HL-60 (cell line): ENCODE measurements around the gene MORC3.

ENCODE experiments used
- DNase-seq, 2 experiments: peaks; one replicate each; pipeline ENCODE4 v3.0.0-alpha.2; 2010 to 2020; ENCODE audit warnings: low read depth in 1 of 2, low spot score in 1 of 2
- H3K27ac ChIP-seq: fragments of 250-450 bp; sonication (Bioruptor Pico); replicated peaks from 2 replicates; pipeline ENCODE4 v1.5.1; 2020; ENCODE audit warnings: mild to moderate bottlenecking, moderate library complexity
- H3K27me3 ChIP-seq: fragments of 250-450 bp; sonication (Bioruptor Pico); 2 replicates; pipeline ENCODE4 v1.5.1; 2021; ENCODE audit warnings: mild to moderate bottlenecking, moderate library complexity; ENCODE audit not compliant: insufficient read depth, poor library complexity, severe bottlenecking
- H3K4me3 ChIP-seq: replicated peaks from 2 replicates; pipeline ENCODE4 v1.5.1; 2011; ENCODE audit warnings: mild to moderate bottlenecking, control low read depth, low read length; ENCODE audit not compliant: insufficient read depth
- GABPA ChIP-seq: IDR thresholded peaks from 2 replicates; pipeline ENCODE4 v1.6.1; 2012; ENCODE audit warnings: low read depth
- POLR2AphosphoS5 ChIP-seq: IDR thresholded peaks from 2 replicates; pipeline ENCODE4 v1.6.1; 2012; ENCODE audit warnings: low read depth
- SPI1 ChIP-seq: IDR thresholded peaks from 2 replicates; pipeline ENCODE4 v1.6.1; 2012; ENCODE audit warnings: low read depth, mild to moderate bottlenecking, borderline replicate concordance
- TF ChIP-seq, protein P1 (sequence below): IDR thresholded peaks from 2 replicates; pipeline ENCODE4 v1.6.1; 2012; ENCODE audit warnings: low read depth; ENCODE audit not compliant: insufficient replicate concordance
- TF ChIP-seq, protein P2 (sequence below): IDR thresholded peaks from one replicate; pipeline ENCODE4 v1.5.1; 2011; ENCODE audit warnings: low read length, control low read depth, inconsistent platforms; ENCODE audit not compliant: insufficient read depth

MORC3 gene

DNA sequence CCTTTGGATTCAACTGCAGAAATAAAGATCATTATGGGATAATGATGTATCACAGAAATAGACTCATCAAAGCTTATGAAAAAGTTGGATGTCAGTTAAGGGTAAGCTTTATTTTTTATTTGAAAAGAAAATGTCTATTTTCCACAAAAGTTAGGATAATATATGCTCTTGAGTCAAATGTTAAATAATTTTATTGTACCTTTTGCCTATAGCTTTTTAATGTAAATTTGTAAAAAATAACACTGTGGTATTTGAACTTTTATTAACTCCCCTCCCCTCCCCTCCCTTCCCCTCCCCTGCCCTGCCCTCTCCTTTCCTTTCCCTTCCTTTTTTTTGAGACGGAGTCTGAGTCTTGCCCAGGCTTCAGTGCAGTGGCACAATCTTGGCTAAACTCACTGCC, 24.9 kb downstream of the MORC3 start:
- no peak for DNase-seq
- TF ChIP-seq SPI1, result no peak
- TF ChIP-seq, protein P1, sequence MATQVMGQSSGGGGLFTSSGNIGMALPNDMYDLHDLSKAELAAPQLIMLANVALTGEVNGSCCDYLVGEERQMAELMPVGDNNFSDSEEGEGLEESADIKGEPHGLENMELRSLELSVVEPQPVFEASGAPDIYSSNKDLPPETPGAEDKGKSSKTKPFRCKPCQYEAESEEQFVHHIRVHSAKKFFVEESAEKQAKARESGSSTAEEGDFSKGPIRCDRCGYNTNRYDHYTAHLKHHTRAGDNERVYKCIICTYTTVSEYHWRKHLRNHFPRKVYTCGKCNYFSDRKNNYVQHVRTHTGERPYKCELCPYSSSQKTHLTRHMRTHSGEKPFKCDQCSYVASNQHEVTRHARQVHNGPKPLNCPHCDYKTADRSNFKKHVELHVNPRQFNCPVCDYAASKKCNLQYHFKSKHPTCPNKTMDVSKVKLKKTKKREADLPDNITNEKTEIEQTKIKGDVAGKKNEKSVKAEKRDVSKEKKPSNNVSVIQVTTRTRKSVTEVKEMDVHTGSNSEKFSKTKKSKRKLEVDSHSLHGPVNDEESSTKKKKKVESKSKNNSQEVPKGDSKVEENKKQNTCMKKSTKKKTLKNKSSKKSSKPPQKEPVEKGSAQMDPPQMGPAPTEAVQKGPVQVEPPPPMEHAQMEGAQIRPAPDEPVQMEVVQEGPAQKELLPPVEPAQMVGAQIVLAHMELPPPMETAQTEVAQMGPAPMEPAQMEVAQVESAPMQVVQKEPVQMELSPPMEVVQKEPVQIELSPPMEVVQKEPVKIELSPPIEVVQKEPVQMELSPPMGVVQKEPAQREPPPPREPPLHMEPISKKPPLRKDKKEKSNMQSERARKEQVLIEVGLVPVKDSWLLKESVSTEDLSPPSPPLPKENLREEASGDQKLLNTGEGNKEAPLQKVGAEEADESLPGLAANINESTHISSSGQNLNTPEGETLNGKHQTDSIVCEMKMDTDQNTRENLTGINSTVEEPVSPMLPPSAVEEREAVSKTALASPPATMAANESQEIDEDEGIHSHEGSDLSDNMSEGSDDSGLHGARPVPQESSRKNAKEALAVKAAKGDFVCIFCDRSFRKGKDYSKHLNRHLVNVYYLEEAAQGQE, result no peak
- H3K4me3 ChIP-seq, result no peak overlapping the region
- H3K27me3 ChIP-seq, result no peaks in the 10 kb centered on the region
- H3K27ac ChIP-seq, result no peak overlapping the region

DNA sequence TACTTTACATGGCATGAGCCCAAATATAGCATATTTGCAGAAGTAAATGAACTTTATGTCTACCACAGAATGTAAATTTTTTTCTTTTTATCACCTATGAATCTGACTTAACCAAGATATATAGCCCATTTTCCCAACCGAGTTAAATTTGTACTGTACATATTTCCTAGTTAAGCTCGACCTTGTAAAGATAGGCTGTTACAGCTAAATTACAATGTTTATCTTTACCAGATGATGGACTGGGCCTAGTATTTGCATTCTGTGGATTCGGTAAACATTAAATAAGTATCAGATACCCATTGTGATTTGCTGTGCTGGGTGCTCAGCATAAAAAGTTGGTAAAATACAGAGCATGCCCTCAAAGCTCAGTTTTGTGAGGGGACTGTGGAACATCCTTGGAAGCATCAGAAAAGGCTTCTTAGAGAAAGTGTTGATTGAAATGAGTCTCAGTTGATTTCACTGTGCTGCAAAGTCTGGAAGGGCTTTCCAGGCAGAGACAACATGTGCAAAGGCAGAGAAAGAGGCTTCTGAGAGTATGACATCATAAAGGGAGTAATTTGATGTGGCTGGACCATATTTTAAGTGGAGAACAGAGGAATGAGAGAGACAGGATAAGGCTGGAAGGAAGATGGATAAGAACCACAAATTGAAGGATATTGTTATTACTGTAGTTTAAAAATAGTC, 27.4 kb downstream of the MORC3 start:
- DNase-seq, result no peak
- H3K27ac ChIP-seq, result no peak overlapping the region

DNA sequence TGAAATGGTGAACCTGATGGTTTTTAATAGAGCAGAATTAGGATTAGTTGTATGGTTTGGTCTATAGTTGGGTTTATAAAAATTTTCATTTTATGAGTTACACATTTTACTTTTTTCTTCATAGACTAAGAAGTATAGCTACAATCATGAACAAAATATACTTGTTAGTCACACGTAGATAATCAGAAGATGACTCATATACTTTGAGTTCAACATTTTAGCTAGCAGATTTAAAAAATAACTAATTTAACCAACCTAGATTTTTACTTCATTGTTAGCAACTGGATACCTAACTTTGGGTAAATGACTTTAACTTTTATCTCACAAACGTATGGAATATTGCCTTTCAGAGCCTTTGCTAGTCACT, 27.9 kb downstream of the MORC3 start:
- DNase-seq, result no peak
- no peaks in the 10 kb centered on the region for H3K27me3 ChIP-seq
- TF ChIP-seq SPI1 (no peak), POLR2AphosphoS5 (no peak), GABPA (no peak)
- TF ChIP-seq, protein P1, result no peak
- TF ChIP-seq, protein P2, sequence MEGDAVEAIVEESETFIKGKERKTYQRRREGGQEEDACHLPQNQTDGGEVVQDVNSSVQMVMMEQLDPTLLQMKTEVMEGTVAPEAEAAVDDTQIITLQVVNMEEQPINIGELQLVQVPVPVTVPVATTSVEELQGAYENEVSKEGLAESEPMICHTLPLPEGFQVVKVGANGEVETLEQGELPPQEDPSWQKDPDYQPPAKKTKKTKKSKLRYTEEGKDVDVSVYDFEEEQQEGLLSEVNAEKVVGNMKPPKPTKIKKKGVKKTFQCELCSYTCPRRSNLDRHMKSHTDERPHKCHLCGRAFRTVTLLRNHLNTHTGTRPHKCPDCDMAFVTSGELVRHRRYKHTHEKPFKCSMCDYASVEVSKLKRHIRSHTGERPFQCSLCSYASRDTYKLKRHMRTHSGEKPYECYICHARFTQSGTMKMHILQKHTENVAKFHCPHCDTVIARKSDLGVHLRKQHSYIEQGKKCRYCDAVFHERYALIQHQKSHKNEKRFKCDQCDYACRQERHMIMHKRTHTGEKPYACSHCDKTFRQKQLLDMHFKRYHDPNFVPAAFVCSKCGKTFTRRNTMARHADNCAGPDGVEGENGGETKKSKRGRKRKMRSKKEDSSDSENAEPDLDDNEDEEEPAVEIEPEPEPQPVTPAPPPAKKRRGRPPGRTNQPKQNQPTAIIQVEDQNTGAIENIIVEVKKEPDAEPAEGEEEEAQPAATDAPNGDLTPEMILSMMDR, result no peak
- H3K4me3 ChIP-seq, result no peak overlapping the region
- H3K27ac ChIP-seq, result no peak overlapping the region

More for the DNA sequence above, 27.4 kb downstream of the MORC3 start:
- TF ChIP-seq, protein P2, result no peak
- TF ChIP-seq GABPA (no peak), SPI1 (no peak), POLR2AphosphoS5 (no peak)
- TF ChIP-seq, protein P1, result no peak
- no peaks in the 10 kb centered on the region for H3K27me3 ChIP-seq
- H3K4me3 ChIP-seq, result no peak overlapping the region
